Thyroid gland (tissue), 4 donors: ENCODE results near the gene RASAL1. TPM values are rescaled to one million over a fixed set of nuclear protein-coding genes. Genes with fewer than 3 reads are reported as not detected.
A peak's percentile ranks its signal among the peaks of the same experiment; 100 is the strongest.
"Not testable (repeated sequence)": the region's sequence is repeated elsewhere in the genome, so short reads cannot be mapped to it uniquely, and the experiment has no call there.

Experiments used
- DNase-seq, 2 donors: peaks; one replicate each; pipeline ENCODE4 v3.0.0-alpha.2; 2019
- H3K27ac ChIP-seq, 3 donors: fragments of 200-600 bp; sonication (generic); 1 replicate in 2 of 3; 2 replicates in 1 of 3; pipeline ENCODE4 v1.5.1; 2016 to 2019; ENCODE audit warnings: mild to moderate bottlenecking in 1 of 3, moderate library complexity in 1 of 3
- H3K27me3 ChIP-seq: fragments of 200-600 bp; sonication (generic); one replicate; pipeline ENCODE4 v1.5.1; 2019
- H3K36me3 ChIP-seq, 2 donors: fragments of 200-600 bp; sonication (generic); one replicate each; pipeline ENCODE4 v1.5.1; 2016 to 2019
- H3K4me1 ChIP-seq, 2 donors: fragments of 200-600 bp; sonication (generic); one replicate each; pipeline ENCODE4 v1.5.1; 2017 to 2019
- H3K4me3 ChIP-seq, 3 donors: fragments of 200-600 bp; sonication (generic); replicated peaks in 1 of 3; 1 replicate in 2 of 3; 2 replicates in 1 of 3; pipeline ENCODE4 v1.5.1; 2016; ENCODE audit warnings: mild to moderate bottlenecking in 1 of 3
- H3K9me3 ChIP-seq: fragments of 200-600 bp; sonication (generic); one replicate; pipeline ENCODE4 v1.5.1; 2017
- CTCF ChIP-seq, 6 experiments: fragments of 200-600 bp in 3 of 6; fragments of 450-650 bp in 3 of 6; sonication (generic) in 3 of 6; IDR thresholded peaks; one replicate each; pipeline ENCODE4 v1.5.1; 2016 to 2019; ENCODE audit warnings: antibody characterized with exemption in 6 of 6, mild to moderate bottlenecking in 2 of 6, inconsistent platforms in 1 of 6, moderate library complexity in 1 of 6
- POLR2A ChIP-seq, 2 donors: fragments of 450-650 bp; IDR thresholded peaks; one replicate each; pipeline ENCODE4 v1.6.1; 2017; ENCODE audit warnings: antibody characterized with exemption in 2 of 2, mild to moderate bottlenecking in 2 of 2, moderate library complexity in 1 of 2
- WGBS, 2 donors: methylation state at CpG; one replicate each; pipeline ENCODE4 v1.1.5; 2017; 5-methylcytosine and 5-hydroxymethylcytosine counted together
- intact Hi-C: fragments of 100-400 bp; cut with DNase I; formaldehyde crosslinking; loops from one replicate; pipeline ENCODE4 v1.15.1; 2023
- total RNA-seq, 4 donors: library from RNA; depleted of rRNA; stranded (reverse); fragments of >200 nt; gene quantifications; one replicate each; pipeline ENCODE4 v1.2.3, GENCODE V29; 2016

RASAL1 gene
- total RNA-seq, 4 donors from 2014 or later = 27.3 to 52.9 (median 45.1) TPM

- no peak overlapping the region for H3K27ac ChIP-seq
- intact Hi-C loops = no loop called here
- DNase-seq = no peak
- no peaks in the 10 kb centered on the region for H3K9me3 ChIP-seq
- H3K4me3 ChIP-seq = no peak overlapping the region
- H3K27me3 ChIP-seq = no peaks in the 10 kb centered on the region
- TF ChIP-seq CTCF (IDR thresholded peaks at IDR 0.05) = no peak
- TF ChIP-seq POLR2A (IDR thresholded peaks at IDR 0.05) = no peak
- 94 to 95% methylated on average over 8 of the region's 8 CpGs for WGBS, 2 donors
- peaks cover 34 to 50% of the 10 kb centered on the region in 2 donors for H3K4me1 ChIP-seq
- no peaks in the 10 kb centered on the region for H3K36me3 ChIP-seq
Measured at GRCh38 chr12:113143959-113144358, 8.4 kb upstream of the RASAL1 start.

GRCh38 chr12:113142886-113143332 lies 7.3 kb upstream of the RASAL1 start:
- Histone ChIP-seq H3K27me3 (no peaks in the 10 kb centered on the region), H3K4me3 (no peak overlapping the region), H3K36me3 (no peaks in the 10 kb centered on the region), H3K4me1 (peaks cover 42 to 50% of the 10 kb centered on the region in 2 donors), H3K27ac (peak overlapping the region; percentile 60 to 89 (median 80)), H3K9me3 (no peaks in the 10 kb centered on the region)
- WGBS, 2 donors = 65 to 69% methylated on average over 5 of the region's 5 CpGs
- intact Hi-C loops = no loop called here
- no peak for DNase-seq
- TF ChIP-seq CTCF (IDR thresholded peaks at IDR 0.05) (no peak), POLR2A (IDR thresholded peaks at IDR 0.05) (no peak)

- H3K27ac ChIP-seq = peak overlapping the region; percentile 60 to 89 (median 80)
- DNase-seq = peak; percentile 94 to 95
- H3K4me3 ChIP-seq = no peak overlapping the region
- TF ChIP-seq CTCF (IDR thresholded peaks at IDR 0.05) (no peak), POLR2A (IDR thresholded peaks at IDR 0.05) (peak in 1 of 2 donors; percentile 23)
- WGBS, 2 donors = 52 to 64% methylated on average over 14 to 16 of the region's 17 CpGs
- H3K27me3 ChIP-seq = no peaks in the 10 kb centered on the region
- intact Hi-C loops = no loop called here
- no peaks in the 10 kb centered on the region for H3K36me3 ChIP-seq
- no peaks in the 10 kb centered on the region for H3K9me3 ChIP-seq
- peaks cover 46 to 50% of the 10 kb centered on the region in 2 donors for H3K4me1 ChIP-seq
Measured at GRCh38 chr12:113142173-113142885, 6.8 kb upstream of the RASAL1 start.

GRCh38 chr12:113141716-113142115 lies 6.2 kb upstream of the RASAL1 start:
- Histone ChIP-seq H3K4me1 (peaks cover 46 to 50% of the 10 kb centered on the region in 2 donors), H3K27ac (peak overlapping the region; percentile 60 to 89 (median 80))
- intact Hi-C loops, H3K9me3 ChIP-seq, H3K36me3 ChIP-seq, H3K27me3 ChIP-seq, H3K4me3 ChIP-seq, DNase-seq: not testable (repeated sequence)
- 71 to 89% methylated on average over 3 of the region's 3 CpGs for WGBS, 2 donors

GRCh38 chr12:113140706-113141105 lies 5.1 kb upstream of the RASAL1 start:
- no peak for TF ChIP-seq POLR2A (IDR thresholded peaks at IDR 0.05)
- no peak for TF ChIP-seq CTCF (IDR thresholded peaks at IDR 0.05)
- H3K4me3 ChIP-seq = no peak overlapping the region
- peak overlapping the region; percentile 60 to 80 (median 68) for H3K27ac ChIP-seq
- intact Hi-C loops = no loop called here
- no peaks in the 10 kb centered on the region for H3K9me3 ChIP-seq
- peak; percentile 52 to 67 for DNase-seq
- no peaks in the 10 kb centered on the region for H3K27me3 ChIP-seq
- peaks cover 52 to 55% of the 10 kb centered on the region in 2 donors for H3K4me1 ChIP-seq
- 64% methylated on average over 7 of the region's 7 CpGs for WGBS, 2 donors
- no peaks in the 10 kb centered on the region for H3K36me3 ChIP-seq
